PC-3 (cell line): ENCODE data around the gene FRMD4B.

Experiments used
- EZH2 ChIP-seq: fragments of 300-600 bp; sonication (generic); IDR thresholded peaks from one replicate; pipeline ENCODE4 v1.6.1; 2017; ENCODE audit warnings: antibody characterized with exemption, mild to moderate bottlenecking, low read length; ENCODE audit not compliant: unreplicated experiment
- TF ChIP-seq, protein P1 (sequence below): fragments of 300-600 bp; sonication (generic); conservative IDR thresholded peaks from 2 replicates; pipeline ENCODE4 v1.5.1; 2017; ENCODE audit warnings: antibody characterized with exemption, low read depth, mild to moderate bottlenecking, low read length

DNA sequence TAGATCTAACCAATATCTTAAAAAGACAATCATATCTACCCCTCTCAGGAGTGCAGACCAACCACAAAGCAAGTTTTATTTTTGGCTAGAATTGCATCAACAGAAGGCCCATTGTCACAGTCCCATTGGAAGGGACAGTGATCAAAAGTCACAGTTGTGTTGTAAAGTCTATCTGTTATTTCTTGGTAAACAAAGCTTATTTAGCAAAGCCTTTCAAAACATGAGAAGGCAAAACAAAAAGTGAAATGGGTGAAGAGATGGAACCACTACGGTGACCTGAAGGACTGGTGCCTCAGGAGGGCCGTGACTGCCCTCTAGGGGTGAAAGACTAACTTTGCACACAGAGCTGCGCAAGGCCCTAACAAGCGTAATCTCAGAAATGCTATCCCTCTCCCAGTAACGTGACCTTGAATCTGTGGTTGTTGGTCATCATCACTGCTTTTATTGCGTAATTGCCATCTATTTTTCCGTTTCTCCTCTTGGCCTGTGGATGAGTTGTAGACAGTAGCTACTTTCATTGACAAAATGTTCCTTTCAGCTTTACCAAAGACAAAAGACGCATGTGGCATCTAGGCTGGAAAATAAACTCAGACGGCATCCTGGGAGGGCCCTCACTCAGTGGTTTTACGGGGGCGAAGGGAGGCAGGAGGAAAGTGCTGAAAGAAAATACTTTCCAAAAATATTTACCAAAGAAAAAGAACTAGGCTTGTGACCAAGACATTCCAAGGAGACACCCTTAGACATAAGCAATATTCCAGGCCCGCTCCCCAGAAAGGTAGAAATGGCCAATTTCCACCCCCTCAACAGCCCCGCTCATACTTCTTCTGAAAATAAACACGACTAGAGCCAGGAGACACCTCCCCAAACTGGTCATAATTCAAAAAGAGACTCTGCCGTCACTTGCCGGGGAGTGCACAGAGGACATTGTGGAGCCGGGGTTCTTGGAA is 79.4 kb downstream of the FRMD4B start:
- TF ChIP-seq, protein P1, sequence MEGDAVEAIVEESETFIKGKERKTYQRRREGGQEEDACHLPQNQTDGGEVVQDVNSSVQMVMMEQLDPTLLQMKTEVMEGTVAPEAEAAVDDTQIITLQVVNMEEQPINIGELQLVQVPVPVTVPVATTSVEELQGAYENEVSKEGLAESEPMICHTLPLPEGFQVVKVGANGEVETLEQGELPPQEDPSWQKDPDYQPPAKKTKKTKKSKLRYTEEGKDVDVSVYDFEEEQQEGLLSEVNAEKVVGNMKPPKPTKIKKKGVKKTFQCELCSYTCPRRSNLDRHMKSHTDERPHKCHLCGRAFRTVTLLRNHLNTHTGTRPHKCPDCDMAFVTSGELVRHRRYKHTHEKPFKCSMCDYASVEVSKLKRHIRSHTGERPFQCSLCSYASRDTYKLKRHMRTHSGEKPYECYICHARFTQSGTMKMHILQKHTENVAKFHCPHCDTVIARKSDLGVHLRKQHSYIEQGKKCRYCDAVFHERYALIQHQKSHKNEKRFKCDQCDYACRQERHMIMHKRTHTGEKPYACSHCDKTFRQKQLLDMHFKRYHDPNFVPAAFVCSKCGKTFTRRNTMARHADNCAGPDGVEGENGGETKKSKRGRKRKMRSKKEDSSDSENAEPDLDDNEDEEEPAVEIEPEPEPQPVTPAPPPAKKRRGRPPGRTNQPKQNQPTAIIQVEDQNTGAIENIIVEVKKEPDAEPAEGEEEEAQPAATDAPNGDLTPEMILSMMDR = peak; percentile 73
- no peak for TF ChIP-seq EZH2
